ELR (cell line): ENCODE results near the gene CD48.
A peak's percentile ranks its signal among the peaks of the same experiment; 100 is the strongest.

Source experiments
- DNase-seq: peaks from one replicate; pipeline ENCODE4 v3.0.0-alpha.2; 2015; ENCODE audit warnings: low read depth

Gene CD48

GRCh38 chr1:160711602-160712311, at the start of gene CD48:
CD48 (minus strand) TSS chr1:160711822; CDS start chr1:160711763, 59 bp downstream.
- no peak for DNase-seq

DNA sequence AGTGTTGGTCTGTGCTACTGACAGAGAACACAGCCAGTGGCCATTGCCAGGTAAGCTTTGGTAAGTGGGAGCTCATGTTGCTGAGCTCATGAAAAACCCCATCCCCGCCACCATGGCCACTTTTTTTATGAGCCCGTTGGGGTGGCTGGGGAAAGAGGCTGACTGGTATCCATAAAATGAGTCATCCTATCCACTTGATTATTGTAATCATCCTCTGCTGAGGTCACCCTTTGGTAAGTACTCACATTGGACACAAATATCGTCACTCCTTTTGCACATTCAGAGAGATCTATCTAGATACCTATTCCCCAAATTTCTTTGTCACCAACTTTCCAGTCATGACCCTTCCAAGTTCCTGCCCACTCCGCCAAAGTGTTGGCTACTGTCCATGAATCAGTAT, 49.4 kb upstream of the CD48 start:
- no peak for DNase-seq

- DNase-seq = no peak
These were observed 48.1 kb upstream of the CD48 start for GRCh38 chr1:160759740-160760139.

GRCh38 chr1:160758521-160758920, 46.9 kb upstream of the CD48 start:
- no peak for DNase-seq

DNA sequence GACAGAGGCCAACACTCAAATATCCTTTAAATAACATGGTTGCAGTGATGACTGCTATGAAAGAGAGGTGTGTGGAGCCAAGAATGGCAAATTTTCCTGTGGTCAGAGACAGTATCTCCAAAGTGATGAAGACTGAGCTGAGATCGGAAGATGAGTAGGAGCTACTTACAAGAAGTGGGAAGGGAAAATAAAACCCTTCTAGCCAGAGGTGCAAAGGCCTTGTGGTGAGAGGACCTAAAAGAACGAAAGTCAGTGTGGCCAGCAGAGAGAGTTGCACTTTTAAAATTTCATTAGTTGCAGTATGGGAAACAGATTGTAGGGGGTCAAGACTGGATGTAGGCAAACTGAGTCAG, 45.2 kb upstream of the CD48 start:
- DNase-seq = no peak

DNA sequence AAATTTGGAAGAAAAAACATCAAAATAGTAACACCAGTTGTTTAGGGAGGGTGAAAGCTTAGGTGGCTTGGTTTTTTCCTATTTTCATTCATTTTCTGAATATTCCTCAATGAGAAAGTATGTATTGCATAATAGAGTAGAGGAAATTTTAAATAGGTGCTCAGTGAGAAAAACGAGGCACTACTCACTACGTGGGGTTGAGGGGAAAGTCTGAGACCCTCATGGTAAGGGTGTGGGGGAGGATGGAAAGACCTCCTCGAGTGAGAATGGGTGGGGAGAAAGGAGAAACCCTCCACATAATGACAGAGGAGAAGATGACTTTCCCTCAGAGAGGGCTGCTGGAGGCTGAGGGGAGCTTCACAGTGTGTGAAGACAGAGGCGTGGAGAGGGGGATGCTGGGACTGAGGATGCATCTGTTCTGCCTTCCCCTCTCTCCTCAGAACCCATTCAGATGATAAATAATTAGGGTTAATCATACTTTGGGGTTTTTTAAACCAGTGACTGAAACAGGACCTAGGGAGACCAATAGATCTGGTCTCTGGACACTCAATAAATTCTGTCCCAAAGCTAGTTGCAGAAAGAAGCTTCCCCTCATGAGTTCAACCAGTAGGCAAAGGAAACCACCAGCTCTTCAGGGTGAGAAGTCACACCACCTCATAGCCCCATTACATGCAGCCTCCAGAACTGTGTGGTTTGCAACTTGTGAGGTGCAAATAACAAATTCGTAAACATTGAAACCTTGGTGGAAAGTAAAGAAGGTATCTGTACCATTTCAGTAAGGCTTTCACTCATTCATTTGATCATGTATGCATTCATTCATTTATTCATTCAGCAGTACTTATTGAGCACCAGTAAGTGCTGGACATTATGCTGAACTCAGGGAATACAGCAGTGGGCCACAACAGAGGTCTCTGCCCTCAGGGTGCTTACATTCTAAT, 44.6 kb upstream of the CD48 start:
- no peak for DNase-seq

GRCh38 chr1:160755461-160755860, 43.8 kb upstream of the CD48 start:
- no peak for DNase-seq

- DNase-seq = no peak
These were observed 42.0 kb upstream of the CD48 start for GRCh38 chr1:160753594-160753993.

- DNase-seq = no peak
These were observed 41.3 kb upstream of the CD48 start for GRCh38 chr1:160752924-160753323.

DNA sequence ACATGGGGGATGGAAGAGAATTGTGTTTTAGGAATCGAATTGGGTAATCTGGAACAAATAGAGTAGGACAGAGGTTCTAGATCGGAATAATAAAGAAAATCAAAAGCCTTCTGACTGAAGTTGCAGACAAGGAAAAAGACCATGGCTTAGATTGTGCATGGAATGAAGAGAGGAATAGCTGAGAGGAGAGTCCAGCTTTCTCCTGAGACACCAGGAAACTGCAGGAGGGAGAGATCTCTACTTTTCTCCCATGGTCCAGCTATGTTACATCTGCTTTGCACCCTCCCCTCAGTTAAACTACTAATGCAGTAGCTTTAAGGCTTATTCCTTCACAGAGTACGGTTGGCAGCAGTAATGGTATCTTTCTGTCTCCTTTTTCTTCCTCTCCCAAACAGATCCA, 40.8 kb upstream of the CD48 start:
- DNase-seq = no peak

- no peak for DNase-seq
These were observed 39.0 kb upstream of the CD48 start for GRCh38 chr1:160750608-160751007.

DNA sequence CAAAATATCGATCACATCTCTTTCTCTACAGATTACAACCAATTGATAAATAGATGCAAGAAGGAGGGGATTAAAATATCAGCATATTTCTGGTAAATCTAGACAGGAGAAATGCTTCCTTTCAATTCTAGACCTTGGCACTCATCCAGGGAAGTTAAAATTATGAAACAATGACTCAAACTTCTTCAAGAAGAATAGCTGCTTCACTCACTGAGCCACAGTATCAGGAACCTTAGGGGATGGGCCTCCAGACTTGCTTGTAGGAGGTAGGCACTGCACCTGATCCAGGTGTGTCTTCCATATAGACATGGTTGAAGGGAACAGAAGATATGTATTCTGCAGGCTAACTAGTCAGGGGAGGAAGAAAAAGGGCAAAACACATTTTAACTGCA, 37.3 kb upstream of the CD48 start:
- DNase-seq = no peak

- DNase-seq = peak; percentile 65
These were observed 36.7 kb upstream of the CD48 start for GRCh38 chr1:160748181-160748877.

GRCh38 chr1:160747717-160748116, 36.1 kb upstream of the CD48 start:
- no peak for DNase-seq

GRCh38 chr1:160746836-160747500, 35.3 kb upstream of the CD48 start:
- DNase-seq = no peak

DNA sequence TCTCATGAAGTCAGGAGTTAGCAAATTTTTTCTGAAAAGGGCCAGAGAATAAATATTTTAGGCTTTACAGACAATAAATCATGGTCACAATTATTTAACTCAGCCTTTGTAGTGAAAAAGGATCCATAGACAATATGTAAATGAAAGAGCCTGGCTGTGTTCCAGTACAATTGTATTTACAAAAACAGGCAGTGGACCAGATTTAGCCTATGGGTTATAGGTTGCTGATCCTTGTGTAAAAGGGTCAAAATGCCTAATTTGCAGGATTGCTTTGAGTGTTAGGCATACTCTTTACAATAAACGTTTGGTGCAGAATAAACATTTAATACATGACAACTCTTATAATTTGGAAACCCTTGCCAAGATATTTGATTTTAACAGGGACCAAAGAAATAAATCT, 33.9 kb upstream of the CD48 start:
- no peak for DNase-seq

DNA sequence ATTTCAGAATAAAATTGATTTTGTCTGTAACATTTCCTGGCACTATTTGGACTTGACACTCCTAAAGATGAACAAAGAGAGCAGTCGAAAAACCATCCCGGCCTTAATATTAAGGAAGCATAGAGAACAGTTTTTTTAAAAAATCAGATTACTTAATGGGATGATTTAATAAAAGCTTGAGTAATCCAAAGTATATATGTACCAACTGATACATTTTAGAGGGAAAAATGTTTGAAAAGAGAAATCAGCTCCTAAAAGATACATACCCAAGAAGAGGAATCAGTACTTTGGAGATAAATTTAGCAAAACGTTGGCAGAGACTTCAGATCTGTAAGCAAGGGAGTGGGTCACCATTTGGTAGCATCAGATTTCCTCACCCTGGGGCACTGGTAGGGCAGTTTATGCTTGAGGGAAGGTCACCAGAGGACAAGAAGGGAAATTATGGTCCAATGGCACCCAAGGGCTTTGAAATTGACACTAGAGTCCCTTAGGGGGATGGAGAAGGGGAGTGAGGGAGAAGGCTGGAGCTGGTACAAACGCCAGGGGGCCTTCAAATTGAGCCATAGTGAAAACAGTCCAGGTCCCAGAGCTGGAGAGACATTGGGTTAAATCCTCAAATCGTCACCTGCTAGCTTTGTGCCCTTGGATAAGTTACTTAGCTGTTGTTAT, 33.4 kb upstream of the CD48 start:
- no peak for DNase-seq

- DNase-seq = no peak
These were observed 32.7 kb upstream of the CD48 start for GRCh38 chr1:160744199-160744851.

- no peak for DNase-seq
These were observed 31.6 kb upstream of the CD48 start for GRCh38 chr1:160743266-160743665.

GRCh38 chr1:160742428-160743127, 31.0 kb upstream of the CD48 start:
- DNase-seq = no peak
